DMS53 treated with DMSO at 0.1 percent for 48 hours (cell line): ENCODE data around the gene ATP5PF.
"Not testable (repeated sequence)": the region's sequence is repeated elsewhere in the genome, so short reads cannot be mapped to it uniquely, and the experiment has no call there.

Experiments used
- DNase-seq: peaks from one replicate; lab custom pipeline; 2025; ENCODE audit not compliant: unreplicated experiment; lab: John Stamatoyannopoulos, UW

ATP5PF gene, protein sequence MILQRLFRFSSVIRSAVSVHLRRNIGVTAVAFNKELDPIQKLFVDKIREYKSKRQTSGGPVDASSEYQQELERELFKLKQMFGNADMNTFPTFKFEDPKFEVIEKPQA

GRCh38 chr21:25734904-25735645, at the start of gene ATP5PF, which contains the start of gene GABPA:
Gene ATP5PF (minus strand): TSS chr21:25734904. CDS start chr21:25729794, 5,110 bp downstream.
Gene GABPA (plus strand): TSS chr21:25734972. CDS start chr21:25741599, 6,627 bp downstream.
- peak; percentile 87 for DNase-seq

DNA sequence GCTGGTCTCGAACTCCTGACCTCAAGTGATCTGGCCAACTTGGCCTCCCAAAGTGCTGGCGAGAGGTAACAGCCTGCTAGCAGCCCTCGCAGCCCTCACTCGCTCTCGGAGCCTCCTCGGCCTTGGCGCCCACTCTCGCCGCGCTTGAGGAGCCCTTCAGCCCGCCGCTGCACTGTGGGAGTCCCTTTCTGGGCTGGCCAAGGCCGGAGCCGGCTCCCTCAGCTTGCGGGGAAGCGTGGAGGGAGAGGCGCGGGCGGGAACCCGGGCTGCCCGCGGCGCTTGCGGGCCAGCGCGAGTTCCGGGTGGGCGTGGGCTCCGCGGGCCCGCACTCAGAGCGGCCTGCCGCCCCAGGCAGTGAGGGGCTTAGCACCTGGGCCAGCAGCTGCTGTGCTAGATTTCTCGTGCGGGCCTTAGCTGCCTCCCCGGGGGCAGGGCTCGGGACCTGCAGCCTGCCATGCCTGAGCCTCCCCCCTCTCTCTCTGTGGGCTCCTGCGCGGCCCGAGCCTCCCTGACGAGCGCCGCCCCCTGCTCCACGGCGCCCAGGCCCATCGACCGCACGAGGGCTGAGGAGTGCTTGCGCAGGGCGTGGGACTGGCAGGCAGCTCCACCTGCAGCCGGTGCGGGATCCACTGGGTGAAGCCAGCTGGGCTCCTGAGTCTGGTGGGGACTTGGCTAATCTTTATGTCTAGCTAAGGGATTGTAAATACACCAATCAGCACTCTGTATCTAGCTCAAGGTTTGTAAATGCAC, 43.6 kb upstream of the ATP5PF start:
- not testable (repeated sequence) for DNase-seq

GRCh38 chr21:25776440-25776839, 41.7 kb upstream of the ATP5PF start:
- no peak for DNase-seq

DNA sequence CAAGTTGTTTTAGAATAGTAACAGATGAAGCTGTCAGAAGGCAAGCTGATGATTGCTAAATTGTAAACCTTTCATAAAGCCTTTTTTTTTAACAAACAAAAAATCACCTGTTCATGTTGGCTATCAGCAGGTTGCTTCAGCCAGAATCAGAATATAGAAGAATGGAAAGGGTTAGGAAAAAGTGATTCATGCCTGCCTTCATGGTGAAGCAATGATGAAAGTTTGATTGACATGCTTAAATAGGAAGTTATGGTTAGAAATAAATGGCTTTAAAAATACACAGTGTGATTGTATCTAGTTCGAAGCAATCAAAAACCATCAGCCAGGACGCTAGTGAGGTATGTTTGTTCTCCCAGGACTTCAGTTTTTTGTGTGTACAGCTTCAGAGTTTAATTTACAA, 38.0 kb upstream of the ATP5PF start:
- DNase-seq: no peak

GRCh38 chr21:25767921-25768320, 33.2 kb upstream of the ATP5PF start:
- DNase-seq: no peak

- no peak for DNase-seq
Observed at GRCh38 chr21:25764065-25764464, 29.4 kb upstream of the ATP5PF start.

DNA sequence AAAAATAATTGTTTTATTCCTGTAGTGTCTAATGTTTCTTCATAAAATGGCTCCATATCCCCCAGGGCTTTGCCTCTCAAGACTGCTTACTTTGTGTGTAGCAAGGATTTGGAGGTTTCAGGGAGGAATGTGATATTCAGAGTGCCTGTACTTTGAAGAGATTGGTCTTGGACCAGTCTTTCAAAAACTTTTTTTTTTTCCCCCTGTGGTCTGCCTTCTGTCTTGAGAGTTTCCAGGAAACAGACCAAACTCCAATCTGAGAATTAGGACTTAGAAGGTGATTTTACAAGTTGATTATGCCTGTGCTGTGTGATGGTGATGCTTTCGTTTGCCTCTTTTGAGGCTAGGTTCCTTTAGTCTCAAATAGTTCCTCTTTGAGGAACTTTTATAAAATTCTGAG, 26.0 kb upstream of the ATP5PF start:
- no peak for DNase-seq

DNA sequence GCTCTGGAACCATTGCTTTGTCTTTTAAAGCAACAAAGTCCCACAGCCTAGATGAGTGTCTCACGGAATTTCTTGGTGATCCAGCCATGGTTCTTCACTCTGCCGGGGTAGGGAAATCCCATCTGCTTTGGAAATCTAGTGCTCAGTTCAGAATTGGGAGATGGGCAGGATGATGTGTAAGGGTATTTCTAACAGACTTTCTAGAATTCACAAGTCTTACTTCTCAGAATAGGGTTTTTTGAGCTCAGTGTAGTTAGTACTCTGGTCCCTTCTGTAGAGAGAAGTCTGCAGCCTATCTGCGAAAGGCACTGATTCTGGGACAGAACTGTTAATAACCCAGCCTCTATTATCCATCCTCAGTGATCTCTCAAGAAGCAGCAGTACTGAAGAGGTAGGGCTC, 25.4 kb upstream of the ATP5PF start:
- no peak for DNase-seq

GRCh38 chr21:25759573-25759972, 24.9 kb upstream of the ATP5PF start:
- DNase-seq: no peak

DNA sequence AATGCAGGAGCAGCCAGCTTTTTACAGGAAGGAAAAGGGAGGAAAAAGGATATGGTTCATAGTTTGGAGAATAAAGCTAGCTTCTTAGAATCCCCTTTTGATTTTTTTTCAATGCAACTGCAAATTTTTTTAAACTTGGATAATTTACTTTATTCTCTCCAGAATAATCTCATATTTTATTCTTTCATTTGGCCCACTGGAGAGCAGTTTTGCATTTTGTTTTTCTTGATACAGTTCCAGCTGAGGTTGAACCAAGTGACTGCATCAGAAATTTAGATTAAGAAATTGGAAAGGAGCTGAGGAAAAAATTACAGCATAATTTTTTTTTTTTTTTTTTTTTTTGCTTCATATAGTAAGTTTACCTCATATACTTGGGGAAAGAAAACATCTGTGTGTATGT, 22.8 kb upstream of the ATP5PF start:
- no peak for DNase-seq

GRCh38 chr21:25756190-25756932, 21.7 kb upstream of the ATP5PF start:
- no peak for DNase-seq

GRCh38 chr21:25752416-25752815, 17.7 kb upstream of the ATP5PF start:
- DNase-seq: no peak

- DNase-seq: no peak
Observed at GRCh38 chr21:25750085-25750484, 15.4 kb upstream of the ATP5PF start.

DNA sequence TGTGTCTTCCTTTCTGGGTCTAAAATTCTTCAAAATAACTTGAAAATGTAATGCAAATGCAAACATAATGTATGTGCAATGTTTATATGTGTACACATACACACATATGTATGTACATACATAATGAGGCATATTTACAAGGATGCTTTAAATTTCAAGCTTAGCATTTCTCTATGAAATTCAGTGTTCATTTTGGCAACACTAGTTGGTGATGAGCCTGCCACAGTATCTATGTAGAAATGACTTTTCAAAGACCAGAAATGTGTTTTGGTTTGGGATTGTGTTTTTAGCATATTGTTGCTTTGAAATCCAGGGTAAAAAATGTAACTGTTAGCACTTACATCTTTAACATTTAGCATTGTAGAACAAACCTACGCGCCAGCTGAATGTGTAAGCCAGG, 10.2 kb upstream of the ATP5PF start:
- no peak for DNase-seq

GRCh38 chr21:25742900-25743299, 8.2 kb upstream of the ATP5PF start:
- no peak for DNase-seq

DNA sequence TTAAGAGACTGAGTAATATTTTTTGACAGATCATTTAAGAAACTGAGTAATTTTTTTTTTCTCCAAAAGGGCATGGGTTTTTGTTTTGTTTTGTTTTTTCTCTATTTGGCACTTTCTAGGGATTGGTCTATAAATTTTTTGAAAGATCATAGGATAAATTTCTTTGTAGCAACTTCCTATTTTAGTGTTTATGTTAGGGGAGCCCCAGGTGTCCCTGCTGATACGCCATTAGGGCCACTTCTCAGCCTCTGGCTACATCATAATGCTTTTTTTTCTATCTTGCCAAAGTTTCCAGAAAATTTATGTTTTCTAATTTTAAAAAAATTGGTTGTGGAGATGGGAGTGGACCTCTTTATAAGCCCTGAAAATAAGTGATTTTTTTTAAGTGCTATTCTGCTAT, 2.7 kb upstream of the ATP5PF start:
- DNase-seq: no peak

GRCh38 chr21:25735646-25736597, 1.2 kb upstream of the ATP5PF start:
- peak; percentile 40 for DNase-seq

- DNase-seq: no peak
Observed at GRCh38 chr21:25734654-25734903, 125 bp downstream of the ATP5PF start.

DNA sequence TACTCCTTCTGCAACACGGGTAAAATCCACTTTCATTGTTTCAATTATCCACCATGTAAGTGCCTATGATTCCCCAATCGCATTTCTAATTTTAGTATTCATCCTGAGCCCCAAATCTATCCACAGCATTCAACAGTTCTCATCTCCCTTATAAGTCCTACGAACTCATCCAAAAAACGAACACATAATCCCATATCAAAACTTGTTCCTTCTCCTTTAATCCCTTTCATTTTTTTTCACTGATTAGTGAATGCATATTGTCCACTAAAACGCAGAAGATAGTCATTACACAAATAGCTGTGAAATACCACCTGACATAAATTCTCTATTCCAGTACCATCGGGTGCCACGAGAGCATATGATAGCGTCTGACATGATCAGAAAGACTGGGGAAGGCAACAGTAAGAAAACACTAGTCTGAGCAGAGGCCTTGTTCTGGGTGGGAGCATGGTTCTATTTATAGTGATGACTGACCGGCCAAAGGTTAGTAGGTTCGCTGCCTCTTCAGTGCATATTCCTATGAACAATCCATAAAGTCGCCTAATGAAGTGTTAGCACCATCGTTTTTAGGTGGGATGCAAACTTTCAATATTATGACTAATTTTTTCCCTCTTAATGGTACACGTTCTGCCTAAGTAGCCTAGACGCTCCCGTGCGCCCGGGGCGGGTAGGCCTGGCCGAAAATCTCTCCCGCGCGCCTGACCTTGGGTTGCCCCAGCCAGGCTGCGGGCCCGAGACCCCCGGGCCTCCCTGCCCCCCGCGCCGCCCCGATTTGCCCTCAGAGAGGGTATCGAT, 648 bp downstream of the ATP5PF start:
- no peak for DNase-seq
